A673 (cell line): Measurements from ENCODE around the gene C5orf15.

ENCODE experiments used
- EZH2 ChIP-seq: fragments of 200-600 bp; sonication (generic); IDR thresholded peaks from 2 replicates; pipeline ENCODE4 v1.6.1; 2017; ENCODE audit warnings: borderline replicate concordance, low read depth, mild to moderate bottlenecking, mixed read lengths, antibody characterized with exemption, low read length; ENCODE audit not compliant: poor library complexity, severe bottlenecking
- TF ChIP-seq, protein P1 (sequence below): fragments of 300-800, 200-600 bp; sonication (generic); conservative IDR thresholded peaks from 2 replicates; pipeline ENCODE4 v1.5.1; 2017; ENCODE audit warnings: low read depth, mild to moderate bottlenecking, antibody characterized with exemption, low read length, moderate library complexity, mixed read lengths

DNA sequence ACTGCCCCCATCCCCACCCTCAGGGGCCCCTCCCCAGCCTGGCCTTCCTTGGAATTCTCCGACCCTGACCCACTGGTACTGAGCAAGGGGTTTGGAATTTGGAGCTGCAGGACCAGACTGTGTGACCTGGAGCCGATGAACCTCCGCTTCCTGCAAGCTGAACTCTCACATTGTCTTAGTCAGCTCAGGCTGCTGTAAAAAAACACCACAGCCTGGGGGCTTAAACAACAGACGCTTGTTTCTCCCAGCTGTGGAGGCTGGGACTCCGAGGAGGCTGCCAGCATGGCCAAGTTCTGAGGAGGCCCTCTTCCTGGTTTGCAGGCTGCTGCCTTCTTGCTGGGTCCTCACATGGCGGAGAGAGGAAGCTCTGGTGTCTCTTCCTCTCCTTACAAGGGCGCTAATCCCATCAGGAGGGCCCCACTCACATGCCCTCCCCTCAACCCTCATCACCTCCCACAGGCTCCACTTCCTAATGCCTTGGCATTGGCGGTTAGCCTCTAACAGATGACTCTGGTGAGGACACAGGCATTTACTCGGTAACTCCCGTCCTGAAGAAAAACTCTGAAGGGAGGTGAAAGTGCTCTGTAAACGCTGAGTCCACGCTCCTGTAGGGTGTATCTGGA is 42.4 kb downstream of the C5orf15 start:
- TF ChIP-seq EZH2 = no peak
- TF ChIP-seq, protein P1, sequence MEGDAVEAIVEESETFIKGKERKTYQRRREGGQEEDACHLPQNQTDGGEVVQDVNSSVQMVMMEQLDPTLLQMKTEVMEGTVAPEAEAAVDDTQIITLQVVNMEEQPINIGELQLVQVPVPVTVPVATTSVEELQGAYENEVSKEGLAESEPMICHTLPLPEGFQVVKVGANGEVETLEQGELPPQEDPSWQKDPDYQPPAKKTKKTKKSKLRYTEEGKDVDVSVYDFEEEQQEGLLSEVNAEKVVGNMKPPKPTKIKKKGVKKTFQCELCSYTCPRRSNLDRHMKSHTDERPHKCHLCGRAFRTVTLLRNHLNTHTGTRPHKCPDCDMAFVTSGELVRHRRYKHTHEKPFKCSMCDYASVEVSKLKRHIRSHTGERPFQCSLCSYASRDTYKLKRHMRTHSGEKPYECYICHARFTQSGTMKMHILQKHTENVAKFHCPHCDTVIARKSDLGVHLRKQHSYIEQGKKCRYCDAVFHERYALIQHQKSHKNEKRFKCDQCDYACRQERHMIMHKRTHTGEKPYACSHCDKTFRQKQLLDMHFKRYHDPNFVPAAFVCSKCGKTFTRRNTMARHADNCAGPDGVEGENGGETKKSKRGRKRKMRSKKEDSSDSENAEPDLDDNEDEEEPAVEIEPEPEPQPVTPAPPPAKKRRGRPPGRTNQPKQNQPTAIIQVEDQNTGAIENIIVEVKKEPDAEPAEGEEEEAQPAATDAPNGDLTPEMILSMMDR = no peak
